ENCODE data around the gene ZCCHC4. TPM values are rescaled to one million over a fixed set of nuclear protein-coding genes. Genes with fewer than 3 reads are reported as not detected.

Gene ZCCHC4
- polyA plus RNA-seq, 3 donors: 11.5 to 15.9 (median 15.0) TPM

- no peak for DNase-seq (ENCODE audit: extremely low read depth in 1 of 11, low read depth in 9 of 11, low spot score in 4 of 11)
Measured at GRCh38 chr4:25413261-25413660, 100.7 kb downstream of the ZCCHC4 start.

GRCh38 chr4:25417014-25417413, 104.4 kb downstream of the ZCCHC4 start:
- no peak for DNase-seq (ENCODE audit: extremely low read depth in 1 of 11, low read depth in 9 of 11, low spot score in 4 of 11)

Other genes with a start within 250 kb of the ZCCHC4 start
- 10 to 100 TPM; 13.2 to 22.5 (median 19.4) TPM for gene SEPSECS, start 152.3 kb upstream of the ZCCHC4 start, polyA plus RNA-seq (ENCODE audit: insufficient read length in 3 of 3)
- gene PI4K2B, start 78.7 kb upstream of the ZCCHC4 start, polyA plus RNA-seq (ENCODE audit: insufficient read length in 3 of 3): 10 to 100 TPM; 13.4 to 17.0 (median 15.8) TPM
- 10 to 100 TPM; 34.7 to 60.2 (median 49.6) TPM for gene ANAPC4, start 64.5 kb downstream of the ZCCHC4 start, polyA plus RNA-seq (ENCODE audit: insufficient read length in 3 of 3)

Measured in renal cortex interstitium (tissue), 11 donors.